Right lobe of liver (tissue), 6 donors: ENCODE measurements around the gene MAMDC4. TPM values are rescaled to one million over a fixed set of nuclear protein-coding genes. Genes with fewer than 3 reads are reported as not detected.
"Not testable (repeated sequence)": the region's sequence is repeated elsewhere in the genome, so short reads cannot be mapped to it uniquely, and the experiment has no call there.

Experiments
- ATAC-seq, 4 donors: fragments of 200-7000 bp; cut with Tn5 transposase; one replicate each; pipeline ENCODE4 v1.9.1; 2020; ENCODE audit warnings: mild to moderate bottlenecking in 4 of 4, moderate library complexity in 4 of 4
- DNase-seq, 3 donors: peaks; one replicate each; pipeline ENCODE4 v3.0.0-alpha.2; 2020
- H3K27ac ChIP-seq, 3 donors: fragments of 200-600 bp; one replicate each; pipeline ENCODE4 v1.8.0; 2022
- H3K27me3 ChIP-seq, 2 donors: fragments of 200-600 bp; one replicate each; pipeline ENCODE4 v1.8.0; 2022
- H3K36me3 ChIP-seq, 4 donors: fragments of 200-600 bp; sonication (generic) in 1 of 4; one replicate each; pipeline versions ENCODE4 v1.5.1 to v1.8.0; 2017 to 2022; ENCODE audit warnings: control low read depth in 1 of 4
- H3K4me1 ChIP-seq, 4 donors: fragments of 200-600 bp; sonication (generic) in 1 of 4; one replicate each; pipeline versions ENCODE4 v1.5.1 to v1.8.0; 2017 to 2022; ENCODE audit warnings: control low read depth in 1 of 4
- H3K4me3 ChIP-seq, 3 donors: fragments of 200-600 bp; one replicate each; pipeline ENCODE4 v1.8.0; 2022
- H3K9me3 ChIP-seq, 4 donors: fragments of 200-600 bp; sonication (generic) in 1 of 4; one replicate each; pipeline versions ENCODE4 v1.5.1 to v1.8.0; 2017 to 2022; ENCODE audit warnings: control low read depth in 1 of 4
- POLR2A ChIP-seq: fragments of 450-650 bp; IDR thresholded peaks from one replicate; pipeline ENCODE4 v1.6.1; 2017; ENCODE audit warnings: antibody characterized with exemption, mild to moderate bottlenecking
- WGBS: methylation state at CpG from one replicate; pipeline ENCODE4 v1.1.6; 2018; ENCODE audit warnings: low coverage, low lambda C conversion rate; ENCODE audit not compliant: insufficient coverage; ENCODE audit errors: missing lambda C conversion rate; 5-methylcytosine and 5-hydroxymethylcytosine counted together
- intact Hi-C, 2 donors: fragments of 100-400 bp; cut with DNase I; formaldehyde crosslinking; loops; one replicate each; pipeline versions ENCODE4 v1.11.2 to v1.14.1; 2022
- long read RNA-seq: library from polyadenylated mRNA; unstranded; transcript quantifications from one replicate; pipeline ENCODE4 v2.0.0, GENCODE V29; 2019
- total RNA-seq, 6 experiments: library from RNA; depleted of rRNA in 2 of 6; stranded (reverse); fragments of >200 nt in 2 of 6; fragmentation: NEBNext Ultra II Directional in 3 of 6; extraction: Animal tissue kit (Norgen Biotek cat#: 25700) in 3 of 6; gene quantifications; one replicate each; pipeline versions ENCODE4 v1.1.0 to v1.2.4, GENCODE V29; 2016 to 2023
- TF ChIP-seq, protein P1 (sequence below), 4 donors: fragments of 200-600 bp in 3 of 4; fragments of 450-650 bp in 1 of 4; IDR thresholded peaks; one replicate each; pipeline versions ENCODE4 v1.5.1 to v1.8.0; 2016 to 2022; ENCODE audit warnings: antibody characterized with exemption in 4 of 4, mild to moderate bottlenecking in 2 of 4
- donor health status: DM: no; HTN: yes; CAD: no.
- donor health status: DM: no; HTN: no; CAD: no.
- donor health status: DM: no; HTN: no; CAD: no.
- donor health status: DM: no; HTN: yes; CAD: no.
- donor health status: DM: no; HTN: yes; CAD: no.

Gene MAMDC4
- 10 to 100 TPM in 4 of 6 experiments, 1 to 10 TPM in 2; 5.7 to 27.9 (median 22.5) TPM for total RNA-seq
- long read RNA-seq, partial matches to known transcripts: 1 of 1 reads
- long read RNA-seq, other reads (novel, unspliced or antisense): 0 of 1 reads

- Histone ChIP-seq H3K27me3 (no peaks in the 10 kb centered on the region), H3K4me1 (peaks cover 0 to 29% (median 15%) of the 10 kb centered on the region in 4 donors), H3K36me3 (peaks cover 0 to 4% (median 0%) of the 10 kb centered on the region in 4 donors), H3K4me3 (peak within 1 kb of the TSS in 1 of 3 donors; percentile 39), H3K27ac (peak within 1 kb of the TSS in 2 of 3 donors; percentile 61 to 80), H3K9me3 (no peaks in the 10 kb centered on the region)
- DNase-seq (peak; percentile 79 to 95 (median 93)), ATAC-seq (peak; percentile 16 to 61 (median 42))
- peak; percentile 57 for TF ChIP-seq POLR2A
- TF ChIP-seq, protein P1, sequence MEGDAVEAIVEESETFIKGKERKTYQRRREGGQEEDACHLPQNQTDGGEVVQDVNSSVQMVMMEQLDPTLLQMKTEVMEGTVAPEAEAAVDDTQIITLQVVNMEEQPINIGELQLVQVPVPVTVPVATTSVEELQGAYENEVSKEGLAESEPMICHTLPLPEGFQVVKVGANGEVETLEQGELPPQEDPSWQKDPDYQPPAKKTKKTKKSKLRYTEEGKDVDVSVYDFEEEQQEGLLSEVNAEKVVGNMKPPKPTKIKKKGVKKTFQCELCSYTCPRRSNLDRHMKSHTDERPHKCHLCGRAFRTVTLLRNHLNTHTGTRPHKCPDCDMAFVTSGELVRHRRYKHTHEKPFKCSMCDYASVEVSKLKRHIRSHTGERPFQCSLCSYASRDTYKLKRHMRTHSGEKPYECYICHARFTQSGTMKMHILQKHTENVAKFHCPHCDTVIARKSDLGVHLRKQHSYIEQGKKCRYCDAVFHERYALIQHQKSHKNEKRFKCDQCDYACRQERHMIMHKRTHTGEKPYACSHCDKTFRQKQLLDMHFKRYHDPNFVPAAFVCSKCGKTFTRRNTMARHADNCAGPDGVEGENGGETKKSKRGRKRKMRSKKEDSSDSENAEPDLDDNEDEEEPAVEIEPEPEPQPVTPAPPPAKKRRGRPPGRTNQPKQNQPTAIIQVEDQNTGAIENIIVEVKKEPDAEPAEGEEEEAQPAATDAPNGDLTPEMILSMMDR (IDR thresholded peaks at IDR 0.05): no peak
- WGBS: 29% methylated on average over 4 of the region's 23 CpGs
- intact Hi-C loops: no loop called here
Measured at GRCh38 chr9:136851941-136852663, at the start of gene MAMDC4. MAMDC4 (plus strand) TSS chr9:136852346; CDS start chr9:136852417, 71 bp downstream.

DNA sequence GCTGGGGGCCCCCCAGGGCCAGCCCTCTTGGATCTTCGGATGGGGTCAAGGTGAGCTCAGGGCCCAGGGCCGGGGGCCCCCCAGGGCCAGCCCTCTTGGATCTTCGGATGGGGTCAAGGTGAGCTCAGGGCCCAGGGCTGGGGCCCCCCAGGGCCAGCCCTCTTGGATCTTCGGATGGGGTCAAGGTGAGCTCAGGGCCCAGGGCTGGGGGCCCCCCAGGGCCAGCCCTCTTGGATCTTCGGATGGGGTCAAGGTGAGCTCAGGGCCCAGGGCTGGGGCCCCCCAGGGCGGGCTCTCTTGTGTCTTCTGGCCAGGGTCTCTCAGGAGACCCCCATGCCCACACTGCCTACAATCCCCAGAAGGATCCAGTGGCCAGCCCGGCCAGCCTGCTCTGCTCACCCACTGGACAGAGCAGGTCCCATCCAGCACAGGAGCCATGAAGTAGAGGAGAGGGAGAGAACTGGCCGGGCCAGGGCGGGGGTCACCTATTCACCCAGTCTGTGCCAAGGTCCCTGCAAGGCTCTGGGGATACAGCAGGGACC lies 49.1 kb upstream of the MAMDC4 start:
- no CpG with 5 or more reads among the region's 9 CpGs for WGBS
- intact Hi-C loops, DNase-seq: not testable (repeated sequence)

GRCh38 chr9:136803551-136804508 lies 48.3 kb upstream of the MAMDC4 start:
- Histone ChIP-seq H3K4me3 (no peak overlapping the region), H3K9me3 (no peaks in the 10 kb centered on the region), H3K27me3 (no peaks in the 10 kb centered on the region), H3K27ac (no peak overlapping the region), H3K36me3 (no peaks in the 10 kb centered on the region), H3K4me1 (peaks cover 0 to 28% (median 12%) of the 10 kb centered on the region in 4 donors)
- DNase-seq: peak in 1 of 3 donors; percentile 53
- TF ChIP-seq POLR2A: no peak
- TF ChIP-seq, protein P1 (IDR thresholded peaks at IDR 0.05): no peak
- WGBS: 90% methylated on average over 8 of the region's 22 CpGs
- intact Hi-C loops: no loop called here
- ATAC-seq: no peak

More for the DNA sequence above, 49.1 kb upstream of the MAMDC4 start:
- H3K9me3 ChIP-seq, H3K4me3 ChIP-seq, H3K27ac ChIP-seq, ATAC-seq, H3K36me3 ChIP-seq, H3K27me3 ChIP-seq: not testable (repeated sequence)
- H3K4me1 ChIP-seq: peaks cover 0 to 30% (median 14%) of the 10 kb centered on the region in 4 donors

GRCh38 chr9:136804509-136805206 lies 47.5 kb upstream of the MAMDC4 start:
- intact Hi-C loops: no loop called here
- peak in 1 of 3 donors; percentile 52 for DNase-seq
- 100% methylated on average over 1 of the region's 20 CpGs for WGBS

More at GRCh38 chr9:136804509-136805206, 47.5 kb upstream of the MAMDC4 start:
- no peak overlapping the region for H3K4me3 ChIP-seq
- H3K27me3 ChIP-seq: no peaks in the 10 kb centered on the region
- no peaks in the 10 kb centered on the region for H3K36me3 ChIP-seq
- no peak for ATAC-seq
- no peaks in the 10 kb centered on the region for H3K9me3 ChIP-seq
- H3K27ac ChIP-seq: no peak overlapping the region
- TF ChIP-seq, protein P1 (IDR thresholded peaks at IDR 0.05): no peak
- TF ChIP-seq POLR2A: no peak
- H3K4me1 ChIP-seq: peaks cover 0 to 26% (median 6%) of the 10 kb centered on the region in 4 donors
